GM13976 (cell line): ENCODE results near the gene HOXA5.

Experiments
- DNase-seq: peaks from one replicate; pipeline ENCODE4 v3.0.0; 2012; ENCODE audit warnings: low spot score
- in situ Hi-C: fragments of 300-500 bp; cut with MboI; formaldehyde crosslinking; loops from one replicate; pipeline ENCODE4 v1.12.0; 2022; ENCODE audit warnings: low sequenced_read_pairs, mixed read lengths, inconsistent platforms; ENCODE audit not compliant: unreplicated experiment
- TF ChIP-seq, protein P1 (sequence below): IDR thresholded peaks from 2 replicates; pipeline ENCODE4 v1.5.1; 2012; ENCODE audit warnings: borderline replicate concordance, mild to moderate bottlenecking; ENCODE audit not compliant: insufficient read depth; ENCODE audit errors: extremely low read depth, missing control alignments, control extremely low read depth

HOXA5 gene

DNA sequence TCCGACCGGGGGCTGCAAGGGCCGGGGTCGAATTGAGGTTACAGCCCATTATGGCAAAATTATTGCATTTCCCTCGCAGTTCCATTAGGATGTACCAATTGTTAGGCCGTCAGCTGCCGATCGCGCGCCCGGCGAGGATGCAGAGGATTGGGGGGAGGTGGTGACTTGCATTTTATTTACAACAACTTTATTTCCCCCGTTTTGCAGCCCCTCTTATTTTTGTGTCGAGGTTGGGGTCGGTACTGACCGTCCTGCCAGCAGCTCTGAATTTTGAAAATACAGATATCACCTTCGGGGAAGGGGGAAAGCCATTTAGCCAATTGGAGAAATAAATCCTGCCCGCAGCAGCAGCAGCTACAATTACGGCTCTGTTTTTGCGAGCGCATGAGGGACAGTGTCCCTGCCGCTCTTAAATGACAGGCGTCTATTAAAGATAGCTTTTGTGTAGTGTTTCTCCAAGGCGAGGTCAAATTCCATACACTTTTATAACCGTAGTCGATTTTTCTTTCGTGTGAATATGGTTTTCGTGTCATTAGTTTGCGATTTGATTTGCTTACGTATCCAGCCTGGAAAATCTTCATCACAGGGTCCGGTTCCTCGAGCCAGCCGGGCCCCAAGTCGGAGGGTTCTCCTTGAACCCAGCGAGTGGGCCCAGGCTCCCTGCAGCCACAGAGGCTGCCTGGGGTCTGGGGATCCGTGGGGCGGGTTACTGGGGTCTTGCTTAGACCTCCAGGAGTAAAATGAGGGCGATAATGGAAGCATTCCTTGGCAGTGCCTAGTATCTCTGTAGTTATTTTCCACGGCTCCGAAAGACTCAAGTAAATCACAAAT is 684 bp upstream of the HOXA5 start:
- TF ChIP-seq, protein P1, sequence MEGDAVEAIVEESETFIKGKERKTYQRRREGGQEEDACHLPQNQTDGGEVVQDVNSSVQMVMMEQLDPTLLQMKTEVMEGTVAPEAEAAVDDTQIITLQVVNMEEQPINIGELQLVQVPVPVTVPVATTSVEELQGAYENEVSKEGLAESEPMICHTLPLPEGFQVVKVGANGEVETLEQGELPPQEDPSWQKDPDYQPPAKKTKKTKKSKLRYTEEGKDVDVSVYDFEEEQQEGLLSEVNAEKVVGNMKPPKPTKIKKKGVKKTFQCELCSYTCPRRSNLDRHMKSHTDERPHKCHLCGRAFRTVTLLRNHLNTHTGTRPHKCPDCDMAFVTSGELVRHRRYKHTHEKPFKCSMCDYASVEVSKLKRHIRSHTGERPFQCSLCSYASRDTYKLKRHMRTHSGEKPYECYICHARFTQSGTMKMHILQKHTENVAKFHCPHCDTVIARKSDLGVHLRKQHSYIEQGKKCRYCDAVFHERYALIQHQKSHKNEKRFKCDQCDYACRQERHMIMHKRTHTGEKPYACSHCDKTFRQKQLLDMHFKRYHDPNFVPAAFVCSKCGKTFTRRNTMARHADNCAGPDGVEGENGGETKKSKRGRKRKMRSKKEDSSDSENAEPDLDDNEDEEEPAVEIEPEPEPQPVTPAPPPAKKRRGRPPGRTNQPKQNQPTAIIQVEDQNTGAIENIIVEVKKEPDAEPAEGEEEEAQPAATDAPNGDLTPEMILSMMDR = no peak
- peak; percentile 16 for DNase-seq
- in situ Hi-C loops = no loop called here

DNA sequence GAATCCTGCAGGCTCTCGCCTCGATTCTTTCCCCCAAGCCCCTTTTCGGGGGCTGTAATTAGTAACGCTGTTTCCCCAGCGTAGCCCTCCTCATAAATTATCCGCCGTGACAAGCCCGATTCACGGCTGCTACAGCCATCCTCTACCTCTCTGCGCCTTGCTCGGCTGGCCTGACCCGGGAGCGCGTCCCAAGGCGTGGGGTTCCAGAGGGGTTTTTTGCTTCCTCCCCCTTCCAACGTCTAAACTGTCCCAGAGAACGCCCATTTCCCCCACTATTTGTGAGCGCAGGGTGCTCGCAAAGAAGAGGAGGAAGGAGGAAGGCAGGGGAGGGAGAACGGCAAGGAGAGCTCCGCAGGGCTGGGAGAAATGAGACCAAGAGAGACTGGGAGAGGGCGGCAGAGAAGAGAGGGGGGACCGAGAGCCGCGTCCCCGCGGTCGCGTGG is 880 bp downstream of the HOXA5 start:
- TF ChIP-seq, protein P1 = no peak
- DNase-seq = no peak
- in situ Hi-C loops = no loop called here

DNA sequence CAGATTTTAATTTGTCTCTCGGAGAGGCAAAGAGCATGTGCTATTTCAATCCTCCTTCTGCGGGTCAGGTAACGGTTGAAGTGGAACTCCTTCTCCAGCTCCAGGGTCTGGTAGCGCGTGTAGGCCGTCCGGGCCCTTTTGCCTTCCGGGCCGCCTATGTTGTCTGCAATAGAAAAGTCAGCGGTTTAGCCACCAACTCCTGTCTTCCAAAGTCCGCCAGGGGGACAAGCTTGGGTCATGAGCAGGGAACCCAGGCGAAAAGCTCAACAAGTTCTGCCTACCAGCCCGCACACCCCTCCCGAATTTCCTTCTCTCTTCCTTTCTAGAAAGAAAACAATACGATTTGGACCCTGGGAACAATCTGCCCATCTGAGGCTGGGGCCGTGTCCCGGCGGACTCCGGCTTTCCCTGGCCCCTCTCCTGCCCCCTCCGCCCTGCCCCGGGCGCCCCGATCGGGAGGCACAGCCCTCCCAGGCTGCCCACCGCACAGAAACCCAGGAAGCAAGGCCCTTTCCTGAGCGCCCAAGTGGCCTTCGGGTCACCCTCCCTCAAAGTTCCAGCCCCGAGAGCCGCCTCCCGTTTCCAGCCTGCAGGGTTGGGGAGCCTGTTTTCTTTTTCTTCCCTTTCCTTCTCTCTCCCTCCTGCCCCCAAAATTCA is 1.4 kb downstream of the HOXA5 start:
- DNase-seq = no peak
- TF ChIP-seq, protein P1 = no peak
- in situ Hi-C loops = no loop called here

DNA sequence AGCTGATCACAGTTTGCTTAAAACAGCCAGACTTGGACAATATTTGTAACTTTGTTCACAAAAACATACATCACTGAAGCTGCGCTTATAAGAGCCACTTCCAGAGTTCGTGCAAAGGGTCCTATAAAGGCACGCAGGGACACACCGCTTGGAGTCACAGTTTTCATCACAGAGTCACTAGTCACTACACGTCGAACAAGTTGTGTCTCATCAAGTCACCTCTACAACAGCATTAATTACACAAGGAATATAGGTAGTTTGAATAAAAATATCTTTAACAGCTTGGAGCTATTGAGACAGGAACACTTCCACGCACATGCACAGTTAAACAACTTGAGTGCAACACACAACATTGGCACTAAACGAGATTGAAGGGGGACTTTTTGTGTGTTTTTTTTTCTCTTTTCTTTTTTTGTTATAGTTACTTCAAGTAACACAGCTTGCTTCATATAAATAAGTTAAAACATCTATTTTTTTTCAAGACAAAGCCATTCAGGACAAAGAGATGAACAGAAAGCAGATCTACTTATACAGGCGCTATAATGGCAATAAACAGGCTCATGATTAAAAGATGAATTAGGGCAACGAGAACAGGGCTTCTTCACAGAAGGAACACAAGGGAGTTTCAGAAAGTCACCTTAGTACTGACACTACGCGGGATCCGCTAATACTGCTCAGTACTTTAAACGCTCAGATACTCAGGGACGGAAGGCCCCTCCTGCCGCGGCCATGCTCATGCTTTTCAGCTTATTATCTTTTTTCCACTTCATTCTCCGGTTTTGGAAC is 2.2 kb downstream of the HOXA5 start:
- in situ Hi-C loops = no loop called here
- TF ChIP-seq, protein P1 = no peak
- no peak for DNase-seq

DNA sequence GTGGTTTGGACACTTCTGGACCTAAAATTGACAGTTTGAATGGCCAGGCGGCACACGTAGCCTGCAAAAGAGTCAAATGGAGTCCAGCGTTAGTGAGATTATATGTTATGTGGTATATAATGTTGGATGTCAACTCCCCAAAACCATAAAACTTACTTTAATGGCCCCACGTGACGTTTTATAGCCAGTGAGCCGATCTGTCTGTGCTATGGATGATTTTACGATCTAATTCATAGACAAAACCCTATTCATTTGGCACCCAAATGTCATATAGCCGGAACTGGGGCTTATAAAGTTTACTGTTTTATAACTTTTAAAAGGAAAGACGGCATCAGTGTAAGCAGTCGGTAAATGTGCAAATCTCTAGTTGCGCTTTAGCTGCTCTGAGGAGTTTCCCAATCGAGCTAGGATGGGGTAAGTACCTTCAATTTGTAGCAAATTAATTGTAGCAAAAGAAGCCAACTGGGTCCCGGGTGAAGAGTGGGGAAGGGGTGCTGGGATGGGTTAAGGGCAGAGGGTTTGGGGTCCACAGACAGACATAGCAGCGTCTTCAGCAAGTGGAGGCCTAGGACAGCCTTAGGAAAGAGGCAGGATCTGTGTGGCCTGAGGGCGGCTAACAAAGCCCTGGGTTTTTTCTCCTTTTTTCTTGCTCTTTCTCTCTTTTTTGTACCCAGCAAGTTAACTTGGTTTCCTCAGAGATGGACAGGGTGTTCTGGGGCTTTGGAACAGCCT is 3.2 kb downstream of the HOXA5 start:
- no peak for DNase-seq
- TF ChIP-seq, protein P1 = no peak
- in situ Hi-C loops = no loop called here
